ENCODE measurements around the gene DDR2. TPM values are rescaled to one million over a fixed set of nuclear protein-coding genes. Genes with fewer than 3 reads are reported as not detected.

Gene DDR2
- total RNA-seq, 1 experiment from 2014 or later = 0.52 TPM

- no CpG with 5 or more reads among the region's 4 CpGs for WGBS (ENCODE audit: extremely low coverage, insufficient read length, low lambda C conversion rate)
- Mint-ChIP-seq H3K9me3 (no peaks in the 10 kb centered on the region), H3K4me3 (no peak overlapping the region), H3K27me3 (ENCODE audit: low read depth) (no peaks in the 10 kb centered on the region; the same call in 1 of the 2 replicates), H3K4me1 (no peaks in the 10 kb centered on the region), H3K27ac (no peak overlapping the region), H3K36me3 (ENCODE audit: insufficient read depth in 1 of 3, low read depth in 3 of 3) (no peaks in the 10 kb centered on the region)
- H4K8ac ChIP-seq (replicated peaks; ENCODE audit: insufficient read length, low read depth, low read length) = no peak overlapping the region
- no peak overlapping the region for H3K14ac ChIP-seq (ENCODE audit: insufficient read depth, low read length)
- no peak overlapping the region for H2AFZ ChIP-seq (ENCODE audit: low read length)
- H3K79me2 ChIP-seq (ENCODE audit: insufficient read depth, low read length) = no peaks in the 10 kb centered on the region
- no peaks in the 10 kb centered on the region for H3K23me2 ChIP-seq (ENCODE audit: insufficient read length, low read depth, low read length, poor library complexity, severe bottlenecking)
- no peak overlapping the region for H2BK12ac ChIP-seq (ENCODE audit: insufficient read length, low read depth, low read length)
- no peak overlapping the region for H3K56ac ChIP-seq (ENCODE audit: insufficient read length, low read depth, low read length)
- H2AK5ac ChIP-seq (ENCODE audit: insufficient read length, low read length) = no peak overlapping the region
- no peak overlapping the region for H4K5ac ChIP-seq (ENCODE audit: insufficient read length, low read depth, low read length)
- no peak overlapping the region for H2BK20ac ChIP-seq (ENCODE audit: low read depth, low read length, poor library complexity, severe bottlenecking)
- no peak overlapping the region for H2BK120ac ChIP-seq (ENCODE audit: low read depth, low read length, poor library complexity, severe bottlenecking)
- H2BK5ac ChIP-seq (ENCODE audit: insufficient read length, low read length) = no peak overlapping the region
- no peaks in the 10 kb centered on the region for H3K9me3 ChIP-seq (ENCODE audit: control insufficient read depth, low read depth, low read length)
- no peak overlapping the region for H2BK15ac ChIP-seq (ENCODE audit: low read depth, low read length)
- H3T11ph ChIP-seq (ENCODE audit: low read length) = no peak overlapping the region
- no peaks in the 10 kb centered on the region for H4K20me1 ChIP-seq (ENCODE audit: control insufficient read depth, insufficient read depth, insufficient read length)
- H4K91ac ChIP-seq (ENCODE audit: insufficient read length, low read depth, low read length) = no peak overlapping the region
- no peak overlapping the region for H3K27ac ChIP-seq (ENCODE audit: insufficient read length, low read depth, low read length)
- no peaks in the 10 kb centered on the region for H3K79me1 ChIP-seq (ENCODE audit: insufficient read depth, low read depth, low read length, poor library complexity, severe bottlenecking)
- no peak overlapping the region for H3K23ac ChIP-seq (ENCODE audit: insufficient read length, low read depth, low read length)
- TF ChIP-seq CTCF (conservative IDR thresholded peaks at IDR 0.05) = no peak
- H3K4me1 ChIP-seq (ENCODE audit: insufficient read depth, low read length) = no peaks in the 10 kb centered on the region
- DNase-seq = no peak
- no peak overlapping the region for H3K9ac ChIP-seq (ENCODE audit: extremely low read depth, insufficient read length, low read length)
- no peak overlapping the region for H3K4ac ChIP-seq (ENCODE audit: low read depth, low read length)
- H3K18ac ChIP-seq (ENCODE audit: insufficient read length, low read depth, low read length) = no peak overlapping the region
- H3K27me3 ChIP-seq (ENCODE audit: insufficient read depth, low read length) = no peaks in the 10 kb centered on the region
- no peak overlapping the region for H3K4me2 ChIP-seq (ENCODE audit: insufficient read depth, insufficient read length, low read length)
Measured at GRCh38 chr1:162716123-162716522, 83.9 kb downstream of the DDR2 start.
